ENCODE results near the gene RBBP8NL. TPM values are rescaled to one million over a fixed set of nuclear protein-coding genes. Genes with fewer than 3 reads are reported as not detected.

RBBP8NL gene, protein sequence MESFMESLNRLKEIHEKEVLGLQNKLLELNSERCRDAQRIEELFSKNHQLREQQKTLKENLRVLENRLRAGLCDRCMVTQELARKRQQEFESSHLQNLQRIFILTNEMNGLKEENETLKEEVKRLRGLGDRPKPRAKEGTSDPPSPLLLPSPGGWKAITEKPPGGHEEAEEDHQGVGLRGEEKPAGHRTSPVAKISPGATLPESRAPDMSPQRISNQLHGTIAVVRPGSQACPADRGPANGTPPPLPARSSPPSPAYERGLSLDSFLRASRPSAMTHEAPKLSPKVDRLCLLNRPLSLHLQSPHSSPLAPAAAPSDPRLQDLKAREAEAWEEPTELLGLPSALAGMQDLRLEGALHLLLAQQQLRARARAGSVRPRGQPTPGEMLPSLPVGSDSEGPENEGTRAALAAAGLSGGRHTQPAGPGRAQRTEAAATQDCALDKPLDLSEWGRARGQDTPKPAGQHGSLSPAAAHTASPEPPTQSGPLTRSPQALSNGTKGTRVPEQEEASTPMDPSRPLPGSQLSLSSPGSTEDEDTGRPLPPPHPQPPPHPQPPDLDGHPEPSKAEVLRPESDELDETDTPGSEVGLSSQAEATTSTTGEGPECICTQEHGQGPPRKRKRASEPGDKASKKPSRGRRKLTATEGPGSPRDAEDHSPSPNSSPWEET
- 1.3 TPM for polyA plus RNA-seq (ENCODE audit: insufficient read length)
- long read RNA-seq, donor 1, result 0 reads
- long read RNA-seq, donor 2, result 0 reads
- long read RNA-seq, donor 3, result 0 reads
- long read RNA-seq, donor 4, result 0 reads
- long read RNA-seq, donor 5, partial matches to known transcripts, result 0 of 1 reads
- long read RNA-seq, donor 5, other reads (novel, unspliced or antisense), result 0 of 1 reads
- long read RNA-seq, donor 6, result 0 reads
- long read RNA-seq, donor 7, partial matches to known transcripts, result 0 of 1 reads
- long read RNA-seq, donor 7, other reads (novel, unspliced or antisense), result 0 of 1 reads
- long read RNA-seq, donor 8, result 0 reads

DNA sequence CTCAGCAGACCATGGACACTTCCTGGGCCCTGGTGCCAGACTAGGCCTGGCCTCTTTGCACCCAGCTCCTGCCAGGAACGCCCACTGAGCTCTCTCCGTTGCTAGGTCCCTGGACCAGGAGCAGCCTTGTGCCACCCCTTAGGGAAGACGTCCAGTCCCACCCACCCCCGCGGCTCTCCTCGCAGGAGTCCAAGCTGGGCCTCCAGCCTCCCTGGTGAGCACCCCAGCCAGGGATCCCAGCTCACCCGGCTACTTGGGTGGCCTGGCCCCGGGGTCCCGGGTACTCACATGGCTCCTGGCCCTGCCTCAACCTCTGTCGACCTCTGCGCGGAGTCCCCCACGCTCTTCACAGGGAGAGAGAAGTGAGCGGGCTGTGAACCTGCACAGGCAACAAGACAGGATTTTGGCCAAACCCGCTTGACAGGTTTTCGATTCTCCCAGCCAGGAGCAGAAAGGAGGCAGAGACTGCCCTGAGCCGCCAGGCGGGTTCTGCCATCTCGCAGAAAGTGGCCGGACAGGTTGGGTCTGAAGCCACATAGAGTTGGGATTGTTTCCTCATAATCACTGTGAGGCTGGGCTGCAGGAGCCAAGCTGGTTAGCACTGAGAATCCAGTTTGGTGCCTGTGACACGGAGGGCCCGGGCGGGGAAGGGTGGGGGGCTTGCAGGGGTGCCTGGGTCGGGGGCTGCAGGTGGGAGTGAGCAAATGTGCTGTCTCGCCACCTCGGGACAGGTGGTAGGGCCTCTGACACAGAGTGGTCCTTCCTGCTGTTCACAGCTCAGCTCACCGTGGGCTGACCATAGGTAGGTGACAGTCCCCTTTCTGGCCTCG lies at the start of gene RBBP8NL:
TSS of gene RBBP8NL (minus strand) at position 368 of the 830 bp plus-strand sequence. CDS start 7,892 bp downstream, outside the sequence.
- DNase-seq, result peak; percentile 76

DNA sequence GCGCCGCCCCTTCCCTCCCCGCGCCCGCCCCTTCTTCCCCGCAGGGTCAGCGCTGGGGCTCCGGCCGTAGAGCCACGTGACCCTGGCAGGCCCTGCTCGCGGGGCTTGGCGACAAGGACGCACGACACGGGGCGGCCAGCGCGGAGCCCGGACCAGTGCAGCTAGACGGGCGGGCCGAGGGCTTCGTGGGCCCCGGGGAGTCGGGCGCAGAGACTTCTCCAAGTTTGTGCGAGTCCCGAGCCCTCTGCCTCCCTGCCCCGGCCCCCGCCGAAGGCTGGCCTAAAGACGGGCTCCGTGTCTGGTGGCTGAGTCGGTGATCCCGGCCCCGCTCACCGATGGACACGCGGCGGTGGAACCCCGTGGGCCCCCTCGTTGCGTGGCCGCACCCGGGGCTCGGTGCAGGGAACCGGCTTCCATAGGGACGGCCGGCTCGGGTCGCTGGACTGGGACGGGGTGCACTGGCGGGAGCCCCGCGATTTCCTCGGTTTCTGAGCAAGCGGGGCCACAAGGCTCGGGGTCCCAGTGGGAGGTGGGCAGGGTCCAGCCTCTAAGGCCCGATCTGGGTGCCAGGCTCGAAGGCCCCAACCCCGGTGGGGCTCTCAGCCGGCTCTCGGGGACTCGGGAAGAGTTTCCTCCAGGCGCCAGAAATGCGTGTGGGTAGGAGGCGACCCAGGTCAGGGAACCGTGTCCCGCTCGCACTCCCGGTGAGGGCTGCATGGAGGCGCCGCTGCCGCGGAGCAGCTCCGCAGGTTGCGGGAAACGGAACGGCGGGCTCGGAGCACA lies 48.9 kb upstream of the RBBP8NL start:
- no peak for DNase-seq

DNA sequence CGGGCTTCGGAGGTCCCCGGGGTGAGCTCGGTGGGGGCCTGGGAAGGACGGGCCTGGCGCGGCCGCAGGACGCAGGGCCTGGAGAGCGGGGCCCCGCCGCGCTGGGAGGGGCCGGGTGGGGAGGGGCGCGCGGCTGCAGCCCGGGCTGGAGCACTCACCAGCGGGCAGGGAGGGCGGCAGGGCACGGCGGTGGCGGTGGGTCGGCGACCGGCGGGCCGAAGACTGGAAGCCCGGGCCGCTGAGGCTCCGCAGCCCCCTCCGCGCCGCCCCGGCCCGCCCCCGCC lies 48.4 kb upstream of the RBBP8NL start, which contains the start of gene GATA5:
TSS of gene GATA5 (minus strand) at position 224 of the 284 bp plus-strand sequence. CDS start 474 bp downstream, outside the sequence.
- no peak for DNase-seq

DNA sequence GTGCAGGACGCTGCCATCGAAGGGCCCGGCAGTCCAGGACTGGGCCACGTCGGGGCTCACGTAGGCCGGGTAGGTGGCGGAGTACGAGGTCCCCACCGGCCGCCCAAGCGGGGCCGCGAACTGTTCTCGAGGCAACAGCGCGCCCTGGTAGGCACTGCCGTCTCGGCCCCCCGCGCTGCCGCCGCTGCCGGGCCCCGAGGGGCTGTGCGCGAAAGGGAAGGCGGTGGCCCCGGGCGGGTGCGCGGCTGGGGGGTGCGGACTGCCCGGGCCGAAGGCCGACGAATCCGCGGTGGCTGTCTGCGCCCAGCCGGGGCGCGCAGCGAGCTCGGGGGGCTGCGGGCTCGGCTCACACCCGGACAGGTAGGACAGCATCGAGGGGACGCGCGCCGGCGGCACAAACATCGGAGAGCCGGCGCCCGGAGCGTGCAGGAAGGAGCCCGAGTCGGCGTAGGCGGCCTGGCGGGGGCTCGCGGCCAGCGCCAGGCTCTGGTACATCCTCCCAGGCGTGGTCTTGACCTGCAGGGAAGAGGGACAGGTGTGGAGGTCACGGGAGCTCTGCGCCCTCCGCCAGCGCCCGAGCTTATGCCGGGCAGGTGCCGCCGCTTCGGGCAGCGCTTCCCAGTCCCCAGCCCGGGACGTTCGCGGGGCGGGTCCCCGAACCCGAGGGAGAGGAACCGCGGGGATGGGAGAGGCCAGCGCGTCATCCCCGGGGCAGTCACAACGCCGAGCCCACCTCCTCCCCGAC lies 47.9 kb upstream of the RBBP8NL start:
- no peak for DNase-seq

DNA sequence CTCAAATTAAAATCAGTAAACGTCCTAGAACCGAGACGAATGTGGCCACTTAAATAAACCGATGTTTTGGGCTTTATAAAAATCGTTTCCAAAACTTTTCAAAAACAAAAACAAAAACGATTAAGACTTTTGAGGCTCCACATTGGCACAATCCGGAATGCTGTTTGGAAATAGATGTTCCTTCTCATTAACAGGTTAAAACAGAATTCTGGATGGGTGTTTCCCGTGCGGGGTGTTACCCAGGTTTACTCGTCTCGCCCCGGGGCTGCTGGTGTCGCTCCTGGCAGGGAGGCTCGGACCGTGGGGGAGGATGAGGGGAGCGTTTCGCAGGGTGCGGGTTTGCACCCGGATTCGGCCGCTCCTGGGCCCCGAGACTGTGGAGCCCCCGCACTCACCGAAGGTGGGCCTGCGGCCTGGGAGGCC lies 47.3 kb upstream of the RBBP8NL start:
- DNase-seq, result no peak

DNA sequence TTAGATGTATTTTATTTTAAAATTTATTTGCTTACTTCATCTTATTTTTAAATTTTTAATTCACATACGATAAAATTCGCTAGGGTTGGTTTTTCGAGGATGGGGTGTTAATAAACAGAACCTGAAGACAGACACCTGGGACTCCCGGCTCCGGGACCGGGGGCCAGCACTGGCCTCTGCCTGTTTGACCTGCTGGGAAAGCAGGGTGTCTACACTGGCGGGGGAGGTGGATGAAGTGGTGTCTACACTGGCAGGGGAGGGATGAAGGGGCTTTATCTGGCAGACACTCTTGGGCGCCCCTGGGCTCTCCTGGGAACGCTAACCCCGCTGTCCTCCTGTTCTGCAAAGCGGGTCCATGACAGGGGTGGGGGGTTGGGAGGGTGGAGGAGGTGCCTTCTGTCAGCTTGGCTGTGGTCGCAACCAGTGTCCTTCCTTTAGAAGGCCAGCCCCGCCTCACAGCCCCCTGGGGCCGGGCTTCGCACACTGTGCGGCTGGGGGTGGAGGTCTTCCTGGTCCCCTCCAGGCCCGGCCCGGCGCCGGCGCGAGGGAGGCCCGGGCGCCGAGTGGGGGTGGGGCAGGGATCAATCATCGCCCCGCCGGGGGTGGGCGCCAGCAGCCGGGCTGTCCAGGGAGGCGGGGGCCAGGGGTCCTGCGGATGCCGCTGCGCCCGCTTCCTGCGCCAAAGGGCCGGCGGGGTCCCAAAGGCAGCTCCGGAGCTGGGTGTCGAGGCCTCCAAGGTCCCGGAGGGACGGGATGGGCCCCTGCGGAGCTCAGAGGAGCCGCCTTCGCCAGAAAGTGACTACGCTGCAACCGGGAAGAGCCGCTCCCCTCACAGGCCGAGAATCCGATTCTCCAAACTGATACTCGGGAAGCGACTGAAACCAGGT lies 46.6 kb upstream of the RBBP8NL start:
- no peak for DNase-seq

DNA sequence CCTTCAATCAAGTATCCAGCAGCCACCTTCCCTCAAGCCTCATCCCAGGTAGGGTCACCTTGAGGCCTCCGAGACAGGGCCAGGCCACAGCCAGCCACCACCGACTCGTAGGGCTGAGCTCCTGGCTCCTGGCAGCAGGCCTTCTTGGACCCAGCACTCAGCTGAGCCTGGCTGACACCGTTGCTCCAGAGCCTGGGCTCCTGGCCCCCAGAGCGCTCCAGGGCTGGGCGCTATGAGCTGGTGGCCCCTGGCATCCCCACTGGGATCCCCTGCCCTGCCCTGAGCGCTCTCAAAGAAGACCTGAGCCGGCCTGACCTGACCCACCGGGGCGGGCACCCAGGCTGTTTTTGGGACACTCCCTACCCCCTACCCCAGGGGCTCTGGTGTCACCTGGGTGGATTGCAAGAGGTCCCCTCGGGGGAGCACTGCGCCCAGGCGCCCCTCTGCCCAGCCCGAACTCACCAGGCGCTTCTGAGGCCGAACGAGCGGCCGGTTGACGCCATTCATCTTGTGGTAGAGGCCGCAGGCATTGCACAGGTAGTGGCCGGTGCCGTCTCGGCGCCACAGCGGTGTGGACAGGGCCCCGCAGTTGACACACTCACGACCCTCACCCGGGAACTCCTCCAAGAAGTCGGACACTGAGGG lies 45.7 kb upstream of the RBBP8NL start:
- DNase-seq, result no peak

DNA sequence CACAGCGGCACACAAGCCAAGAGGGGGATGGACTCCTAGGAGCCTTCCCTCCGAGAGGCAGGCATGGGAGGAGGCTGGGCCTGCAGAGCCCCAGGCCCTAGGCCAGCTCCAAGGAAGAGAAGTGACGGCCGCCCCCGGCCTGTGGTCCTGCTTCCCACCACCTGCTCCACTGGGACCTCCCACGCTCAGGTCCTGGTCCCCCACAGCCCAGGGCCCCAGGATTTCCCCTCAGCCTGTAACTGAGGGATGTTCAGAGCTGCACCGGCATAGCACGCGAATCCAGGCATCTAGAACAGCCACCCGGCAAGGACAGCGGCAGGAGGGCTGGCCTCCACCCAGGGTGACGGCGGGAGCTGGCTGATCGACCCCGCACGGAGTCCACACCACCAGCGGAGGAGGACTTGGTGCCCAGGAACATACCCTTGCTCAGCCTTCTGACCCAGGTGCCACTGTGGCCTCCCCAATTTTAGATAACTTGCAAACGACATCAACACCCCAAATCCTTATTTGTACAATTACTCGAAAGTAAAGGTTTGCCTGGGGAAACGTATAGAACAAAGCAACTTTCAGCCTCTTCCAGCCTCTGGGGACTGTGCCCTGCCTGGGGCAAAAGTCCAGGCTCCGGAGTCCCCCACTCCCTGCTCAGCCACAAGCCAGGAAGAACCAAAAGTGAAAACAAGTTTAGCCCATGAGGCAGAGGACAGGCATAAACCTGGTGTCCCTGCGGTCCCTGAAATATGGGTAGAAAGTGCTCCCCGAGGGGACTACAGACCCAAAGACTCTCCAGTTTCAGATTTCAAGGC lies 45.0 kb upstream of the RBBP8NL start:
- DNase-seq, result no peak

DNA sequence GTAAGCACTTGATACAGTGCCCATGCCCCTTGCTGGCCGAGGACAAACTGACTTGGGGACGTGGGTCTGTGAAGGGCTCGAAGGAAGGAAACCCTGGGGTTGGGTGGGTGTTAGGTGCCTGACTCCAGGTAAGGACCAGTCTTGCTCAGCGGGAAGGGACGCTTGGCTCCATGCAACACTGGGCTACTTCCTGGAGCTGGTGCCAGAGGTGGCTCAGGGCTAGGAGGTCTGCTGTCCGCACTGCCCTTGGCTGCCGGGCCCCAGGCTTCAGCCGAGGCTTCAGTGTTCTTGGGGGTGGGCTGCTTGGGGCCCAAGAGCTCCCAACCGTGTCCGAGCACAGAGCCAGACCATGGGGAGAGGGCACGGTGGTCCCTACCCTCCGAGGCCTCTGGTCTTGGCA lies 43.1 kb upstream of the RBBP8NL start:
- no peak for DNase-seq

DNA sequence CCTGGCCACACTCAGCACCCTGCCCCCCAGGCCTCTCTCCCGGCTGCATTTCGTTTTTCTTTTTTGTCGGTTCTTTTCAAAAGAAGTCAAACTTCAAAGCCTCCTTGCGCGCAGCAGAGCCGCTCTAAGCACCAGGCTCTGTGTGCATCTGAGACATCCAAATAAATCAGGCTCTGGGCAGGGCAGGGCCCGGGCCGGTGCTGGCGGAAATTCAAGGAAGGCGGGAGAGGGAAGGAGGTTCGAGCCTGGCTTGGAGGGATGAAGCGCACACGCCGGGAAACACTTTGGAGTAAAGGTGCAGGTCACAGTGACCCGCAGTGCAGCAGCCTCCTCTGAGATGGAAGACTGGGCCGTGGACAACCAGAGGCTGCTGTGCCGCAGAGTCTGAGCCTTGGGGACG lies 42.7 kb upstream of the RBBP8NL start:
- no peak for DNase-seq

DNA sequence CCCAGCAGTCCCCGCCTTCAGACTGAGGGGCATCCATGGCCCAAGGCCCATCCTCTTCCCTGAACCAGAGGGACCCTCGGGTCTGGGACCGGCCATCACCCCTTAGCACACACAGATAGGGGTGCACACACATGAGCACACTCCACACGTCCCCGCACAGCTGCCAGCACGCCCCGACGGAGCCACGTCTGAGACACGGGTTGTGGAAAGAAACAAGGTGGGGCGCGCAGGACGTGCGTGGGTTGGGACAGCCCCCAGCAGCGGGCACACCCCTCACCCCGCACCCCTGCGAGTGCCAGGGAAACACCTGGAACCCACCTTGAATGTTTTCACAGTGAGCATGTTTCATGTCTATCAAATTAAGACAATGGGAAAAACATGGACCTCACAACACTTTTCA lies 42.0 kb upstream of the RBBP8NL start:
- no peak for DNase-seq

DNA sequence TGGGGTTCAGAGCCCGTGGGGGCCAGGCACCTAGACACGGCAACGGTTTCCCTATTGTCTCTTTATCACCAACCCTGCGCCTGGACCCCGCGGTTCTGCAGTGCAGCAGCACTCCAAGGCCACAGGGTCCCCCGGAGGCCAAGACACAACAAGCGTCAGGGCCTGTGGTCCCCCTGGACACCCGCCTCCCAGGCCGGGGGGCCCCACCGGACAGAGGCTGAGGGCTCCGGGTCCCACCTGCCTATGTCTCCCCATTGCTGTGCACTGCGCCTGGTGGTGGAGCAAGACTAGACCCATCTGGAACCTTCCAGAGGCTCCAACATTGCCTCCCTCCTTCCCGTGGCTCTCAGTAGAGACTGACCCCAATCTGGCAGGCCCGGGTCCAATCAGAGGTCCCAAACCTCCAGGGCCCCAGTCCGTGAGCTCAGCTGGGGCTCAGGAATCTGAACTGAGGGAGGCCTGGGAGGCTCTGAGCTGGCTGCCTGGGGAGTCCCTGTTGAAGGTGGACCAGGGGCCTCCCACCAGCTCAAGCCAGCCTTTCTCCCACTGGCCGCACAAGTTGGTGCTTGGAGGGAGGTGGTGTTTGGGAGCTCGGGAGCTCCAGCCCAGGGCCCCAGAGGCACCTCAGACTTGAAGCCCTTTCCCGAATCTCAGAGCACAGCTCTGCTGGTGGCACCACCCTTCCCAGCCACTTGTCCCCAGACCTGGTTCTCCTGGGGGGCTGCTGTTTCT lies 39.6 kb upstream of the RBBP8NL start:
- DNase-seq, result no peak

DNA sequence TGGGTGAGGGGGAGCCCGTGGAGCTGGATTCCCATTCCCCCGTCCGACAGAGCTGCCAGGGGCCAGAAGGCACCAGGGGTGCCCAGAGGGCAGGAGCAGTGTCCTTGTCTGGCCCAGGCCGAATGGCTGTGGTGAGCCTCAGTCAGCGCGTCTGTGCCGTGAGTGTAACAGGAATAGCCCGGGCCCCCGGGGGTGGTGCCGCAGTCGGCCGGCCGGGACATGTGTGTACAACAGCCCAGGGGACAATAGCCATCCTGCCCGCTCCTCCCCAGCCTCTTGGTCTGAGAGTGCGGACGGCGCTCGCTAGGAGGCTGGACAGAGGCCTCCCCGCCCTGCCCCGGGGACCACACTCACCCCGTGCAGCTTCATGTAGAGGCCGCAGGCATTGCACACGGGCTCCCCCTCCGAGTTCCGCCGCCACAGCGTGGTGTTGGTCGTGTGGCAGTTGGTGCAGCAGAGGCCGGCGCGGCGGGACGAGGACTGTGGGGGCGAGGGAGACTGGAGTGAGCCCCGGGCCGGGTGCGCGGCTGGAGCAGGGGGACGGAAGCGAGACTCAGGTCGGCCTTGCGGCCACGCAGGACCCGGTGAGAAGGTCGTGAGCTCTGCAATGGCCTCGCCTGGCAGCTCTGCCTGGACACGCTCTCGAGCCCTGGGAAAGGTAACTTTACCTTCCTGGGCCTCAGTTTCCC lies 38.9 kb upstream of the RBBP8NL start:
- no peak for DNase-seq

DNA sequence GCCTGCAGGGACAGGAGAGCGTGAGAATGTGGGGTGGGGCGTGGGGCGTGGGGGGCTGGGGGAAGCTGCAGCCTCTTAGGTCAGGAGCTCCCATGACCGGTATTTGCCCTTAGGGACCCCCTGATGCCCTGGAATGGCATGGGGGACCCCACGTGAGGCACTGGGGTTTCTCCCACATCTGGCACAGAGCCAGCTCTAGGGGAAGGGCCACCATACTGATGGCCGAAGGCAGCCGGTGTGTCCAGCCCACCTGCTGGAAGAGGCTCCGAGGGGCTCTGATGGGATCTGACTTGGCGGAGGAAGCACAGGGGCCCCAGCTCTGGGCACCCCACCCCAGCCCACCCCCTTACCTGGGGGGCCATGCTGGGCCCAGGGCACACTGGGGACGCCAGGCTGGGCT lies 37.7 kb upstream of the RBBP8NL start:
- no peak for DNase-seq

DNA sequence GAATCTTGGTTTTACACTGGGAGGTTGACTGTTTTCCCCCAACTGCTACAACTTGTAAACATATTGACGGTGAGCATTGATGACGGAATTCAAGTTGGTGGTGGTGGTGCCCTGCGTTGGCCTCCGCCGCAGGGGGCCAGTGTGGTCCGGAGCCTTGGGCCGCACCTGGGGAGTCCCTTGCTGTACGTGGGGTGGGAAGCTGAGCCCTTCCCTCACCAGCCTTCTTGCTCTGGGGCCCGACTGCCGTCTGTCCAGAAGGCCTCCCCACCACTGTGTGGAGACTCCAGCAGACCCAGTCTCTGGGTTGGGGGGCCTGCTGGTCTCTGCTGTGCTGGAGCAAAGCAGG lies 37.1 kb upstream of the RBBP8NL start:
- DNase-seq, result no peak

DNA sequence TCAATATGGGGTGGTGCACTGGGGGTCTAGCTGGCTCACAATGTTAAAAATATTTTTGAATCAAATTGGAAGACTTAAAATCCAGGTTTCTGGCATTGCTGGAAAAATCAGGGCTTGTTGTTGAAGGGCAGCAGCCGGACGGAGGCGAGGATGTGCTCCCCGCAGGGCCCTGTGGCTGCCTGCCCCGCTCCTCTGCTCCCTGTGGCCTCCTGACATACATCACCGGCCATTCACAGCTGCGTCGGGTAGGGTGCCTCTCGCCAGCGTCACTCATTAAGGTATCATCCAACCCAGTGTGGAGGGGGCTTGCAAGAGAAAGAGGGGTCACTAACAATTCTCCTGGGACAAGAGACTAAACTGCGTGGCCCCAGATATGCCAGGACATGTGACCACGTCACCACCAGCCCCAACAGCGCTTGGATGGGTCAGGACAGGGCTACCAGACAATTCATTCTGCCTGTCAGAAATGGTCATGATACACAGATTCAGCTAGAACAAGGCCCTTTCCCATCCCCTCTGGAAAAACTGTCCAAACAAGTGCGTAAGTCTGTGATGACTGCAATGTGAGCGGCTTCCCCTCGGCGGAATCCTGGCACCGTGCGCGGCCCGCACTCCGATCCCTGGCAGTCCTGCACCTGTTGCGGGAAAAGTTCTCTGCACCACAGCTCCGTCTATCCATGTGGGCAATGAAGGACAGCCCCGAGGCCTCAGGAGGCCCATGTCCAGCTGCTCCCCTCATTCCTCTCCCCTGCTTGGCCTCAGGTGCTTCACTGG lies 36.5 kb upstream of the RBBP8NL start:
- no peak for DNase-seq
